Pulmonary artery endothelial cell (primary cell): ENCODE data around the gene RAMAC. TPM values are rescaled to one million over a fixed set of nuclear protein-coding genes. Genes with fewer than 3 reads are reported as not detected.
"Not testable (repeated sequence)": the region's sequence is repeated elsewhere in the genome, so short reads cannot be mapped to it uniquely, and the experiment has no call there.

Experiments used
- DNase-seq: peaks from one replicate; pipeline ENCODE4 v3.0.0-alpha.2; 2011; ENCODE audit warnings: low read depth, low spot score
- total RNA-seq: library from RNA; depleted of rRNA; stranded (reverse); fragments of >200 nt; gene quantifications from 2 replicates; pipeline ENCODE4 v1.2.3, GENCODE V29; 2014

RAMAC gene
- total RNA-seq, 1 donor from 2014 or later: 28.3 TPM

- DNase-seq: no peak
Observed at GRCh38 chr15:82966671-82967071, 19.3 kb upstream of the RAMAC start.

GRCh38 chr15:82968066-82968465, 17.9 kb upstream of the RAMAC start:
- no peak for DNase-seq

- DNase-seq: no peak
Observed at GRCh38 chr15:82969353-82969752, 16.7 kb upstream of the RAMAC start.

GRCh38 chr15:82970078-82970686, 15.8 kb upstream of the RAMAC start:
- DNase-seq: no peak

- no peak for DNase-seq
Observed at GRCh38 chr15:82970696-82971095, 15.3 kb upstream of the RAMAC start.

- DNase-seq: no peak
Observed at GRCh38 chr15:82971218-82971984, 14.6 kb upstream of the RAMAC start.

- no peak for DNase-seq
Observed at GRCh38 chr15:82972990-82973389, 13.0 kb upstream of the RAMAC start.

GRCh38 chr15:82977076-82977475, 8.9 kb upstream of the RAMAC start:
- DNase-seq: no peak

- no peak for DNase-seq
Observed at GRCh38 chr15:82978438-82978837, 7.6 kb upstream of the RAMAC start.

- no peak for DNase-seq
Observed at GRCh38 chr15:82979726-82980125, 6.3 kb upstream of the RAMAC start.

GRCh38 chr15:82980981-82981380, 5.0 kb upstream of the RAMAC start:
- DNase-seq: no peak

- DNase-seq: no peak
Observed at GRCh38 chr15:82986442-82986780, 401 bp downstream of the RAMAC start.

- DNase-seq: no peak
Observed at GRCh38 chr15:82992436-82992998, 6.5 kb downstream of the RAMAC start.

GRCh38 chr15:82993144-82993543, 7.1 kb downstream of the RAMAC start:
- DNase-seq: no peak

- no peak for DNase-seq
Observed at GRCh38 chr15:82995076-82995475, 9.1 kb downstream of the RAMAC start.

GRCh38 chr15:82995938-82996337, 9.9 kb downstream of the RAMAC start:
- DNase-seq: no peak

- no peak for DNase-seq
Observed at GRCh38 chr15:82999426-82999825, 13.4 kb downstream of the RAMAC start.

- no peak for DNase-seq
Observed at GRCh38 chr15:82999905-83000671, 14.1 kb downstream of the RAMAC start.

- not testable (repeated sequence) for DNase-seq
Observed at GRCh38 chr15:83000672-83001031, 14.6 kb downstream of the RAMAC start.

GRCh38 chr15:83010709-83011270, 24.8 kb downstream of the RAMAC start:
- DNase-seq: peak; percentile 53

- DNase-seq: peak; percentile 67
Observed at GRCh38 chr15:83011271-83012075, 25.5 kb downstream of the RAMAC start, which contains the start of gene C15orf40. TSS of gene C15orf40 (minus strand) at chr15:83011639. CDS start at chr15:83011607, 32 bp downstream.
